Peyer's patch (tissue), 4 donors: ENCODE data around the gene PLPP4.

ENCODE experiments used
- POLR2A ChIP-seq, 2 donors: fragments of 450-650 bp; IDR thresholded peaks; one replicate each; pipeline ENCODE4 v1.5.1; 2017; ENCODE audit warnings: antibody characterized with exemption in 2 of 2, mild to moderate bottlenecking in 2 of 2, moderate library complexity in 2 of 2
- TF ChIP-seq, protein P1 (sequence below), 6 experiments: fragments of 450-650 bp in 4 of 6; fragments of 200-600 bp in 2 of 6; sonication (generic) in 1 of 6; IDR thresholded peaks; one replicate each; pipeline ENCODE4 v1.5.1; 2017 to 2019; ENCODE audit warnings: antibody characterized with exemption in 6 of 6, mild to moderate bottlenecking in 3 of 6, moderate library complexity in 1 of 6

DNA sequence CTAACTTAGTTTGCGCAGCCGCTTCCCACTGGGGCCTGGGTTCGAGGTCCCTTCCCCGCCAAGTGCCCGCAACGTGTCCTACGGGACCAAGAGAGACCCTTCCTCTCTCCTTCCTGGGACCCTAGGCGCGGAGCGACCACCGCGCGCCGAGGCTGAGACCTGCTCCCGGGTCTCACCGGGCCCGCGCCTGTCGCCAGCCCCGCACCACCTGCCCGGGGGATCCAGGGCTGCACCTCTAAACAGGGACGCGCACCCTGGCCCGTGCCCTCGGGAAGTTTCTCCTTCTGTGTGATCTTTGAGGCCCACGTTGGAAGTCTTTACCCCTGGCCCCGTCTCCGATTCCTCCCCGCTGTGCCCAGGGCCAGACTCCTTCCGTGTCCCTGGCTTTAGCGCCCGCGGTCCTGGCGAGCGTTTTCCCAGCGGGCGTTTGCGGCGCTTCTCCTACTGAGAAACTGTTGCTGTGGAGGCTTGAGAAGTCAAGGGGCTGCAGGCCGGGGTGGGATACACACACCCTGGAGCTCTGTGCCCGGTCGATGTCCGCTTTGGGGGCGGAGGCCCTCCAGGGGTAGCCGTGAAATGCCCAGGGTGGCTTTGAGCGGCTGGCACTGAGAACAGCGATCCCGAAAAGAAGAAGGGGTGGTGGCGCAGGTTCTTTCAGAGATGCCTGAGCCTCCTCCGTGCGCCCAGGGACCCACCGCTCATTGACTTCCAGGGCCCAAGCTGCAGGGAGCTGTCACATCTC, 575 bp downstream of the PLPP4 start:
- no peak for TF ChIP-seq POLR2A (IDR thresholded peaks at IDR 0.05)
- TF ChIP-seq, protein P1, sequence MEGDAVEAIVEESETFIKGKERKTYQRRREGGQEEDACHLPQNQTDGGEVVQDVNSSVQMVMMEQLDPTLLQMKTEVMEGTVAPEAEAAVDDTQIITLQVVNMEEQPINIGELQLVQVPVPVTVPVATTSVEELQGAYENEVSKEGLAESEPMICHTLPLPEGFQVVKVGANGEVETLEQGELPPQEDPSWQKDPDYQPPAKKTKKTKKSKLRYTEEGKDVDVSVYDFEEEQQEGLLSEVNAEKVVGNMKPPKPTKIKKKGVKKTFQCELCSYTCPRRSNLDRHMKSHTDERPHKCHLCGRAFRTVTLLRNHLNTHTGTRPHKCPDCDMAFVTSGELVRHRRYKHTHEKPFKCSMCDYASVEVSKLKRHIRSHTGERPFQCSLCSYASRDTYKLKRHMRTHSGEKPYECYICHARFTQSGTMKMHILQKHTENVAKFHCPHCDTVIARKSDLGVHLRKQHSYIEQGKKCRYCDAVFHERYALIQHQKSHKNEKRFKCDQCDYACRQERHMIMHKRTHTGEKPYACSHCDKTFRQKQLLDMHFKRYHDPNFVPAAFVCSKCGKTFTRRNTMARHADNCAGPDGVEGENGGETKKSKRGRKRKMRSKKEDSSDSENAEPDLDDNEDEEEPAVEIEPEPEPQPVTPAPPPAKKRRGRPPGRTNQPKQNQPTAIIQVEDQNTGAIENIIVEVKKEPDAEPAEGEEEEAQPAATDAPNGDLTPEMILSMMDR (IDR thresholded peaks at IDR 0.05), result no peak
